ENCODE measurements around the gene SNAPC3.
"Not testable (repeated sequence)": the region's sequence is repeated elsewhere in the genome, so short reads cannot be mapped to it uniquely, and the experiment has no call there.

SNAPC3 gene

DNA sequence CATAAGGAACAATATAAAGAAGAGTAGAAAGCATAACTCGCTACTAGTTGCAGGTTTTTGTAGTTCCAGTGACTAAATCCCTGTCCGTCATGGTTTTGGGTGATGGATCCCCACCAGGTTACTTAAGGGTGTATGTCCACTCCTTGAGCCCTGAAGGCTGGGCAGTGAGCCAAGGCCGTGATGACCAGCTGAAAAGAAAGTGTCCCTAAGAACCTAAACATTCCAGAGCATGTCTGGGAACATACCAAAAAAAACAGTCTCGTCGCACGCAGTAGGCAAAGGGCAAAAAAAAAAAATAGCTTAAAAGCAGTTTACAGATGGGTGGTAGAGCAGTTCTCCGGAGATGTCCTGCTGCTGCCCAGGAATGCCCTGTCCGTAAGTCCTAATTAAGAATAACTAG, 21.4 kb upstream of the SNAPC3 start:
- DNase-seq (ENCODE audit: insufficient read length, low spot score) (no peak), FAIRE-seq (no peak)
- no peak for TF ChIP-seq POLR2A (IDR thresholded peaks at IDR 0.05; ENCODE audit: low read depth, low read length)

DNA sequence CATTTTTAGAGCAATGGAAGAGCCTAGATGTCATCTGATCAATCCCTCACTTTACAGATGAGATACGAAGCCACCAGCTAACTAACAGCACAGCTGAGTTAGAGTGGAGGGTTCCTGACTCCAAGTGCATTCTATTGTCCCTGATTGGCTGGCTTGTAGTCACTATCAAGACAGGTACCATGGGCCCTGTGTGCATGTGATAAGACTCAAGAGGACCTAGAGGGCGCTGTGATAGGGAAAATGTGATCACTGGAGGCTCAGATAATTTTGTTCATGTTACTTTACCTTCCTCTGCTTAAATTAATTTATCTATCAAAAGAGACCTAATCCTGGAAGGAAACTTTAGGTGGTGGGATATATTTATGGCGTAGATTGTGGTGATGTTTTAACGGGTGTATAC, 19.5 kb upstream of the SNAPC3 start:
- no peak for TF ChIP-seq POLR2A (IDR thresholded peaks at IDR 0.05; ENCODE audit: low read depth, low read length)
- FAIRE-seq (peak; percentile 73), DNase-seq (ENCODE audit: insufficient read length, low spot score) (peak; percentile 41)

DNA sequence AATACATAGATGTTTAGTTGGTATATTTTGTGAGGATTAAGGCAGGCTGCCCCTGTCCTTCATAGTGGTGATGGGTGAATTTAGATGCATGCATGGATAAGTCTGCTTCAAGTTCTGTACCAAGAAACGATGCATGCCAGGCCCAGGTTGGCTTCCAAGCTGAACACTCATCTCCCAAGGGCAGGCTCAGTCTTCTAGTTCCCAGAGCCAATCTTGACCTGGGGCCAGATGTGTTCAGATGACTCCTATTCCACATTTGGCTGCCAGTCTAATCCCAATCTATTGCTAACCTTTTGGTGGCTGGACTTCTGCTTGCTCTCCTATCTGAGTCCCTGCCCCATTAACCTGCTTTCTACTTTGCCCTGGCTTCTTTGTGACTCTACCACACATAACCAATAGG, 18.5 kb upstream of the SNAPC3 start:
- TF ChIP-seq POLR2A (IDR thresholded peaks at IDR 0.05; ENCODE audit: low read depth, low read length) = no peak
- DNase-seq (ENCODE audit: insufficient read length, low spot score) (no peak), FAIRE-seq (no peak)

DNA sequence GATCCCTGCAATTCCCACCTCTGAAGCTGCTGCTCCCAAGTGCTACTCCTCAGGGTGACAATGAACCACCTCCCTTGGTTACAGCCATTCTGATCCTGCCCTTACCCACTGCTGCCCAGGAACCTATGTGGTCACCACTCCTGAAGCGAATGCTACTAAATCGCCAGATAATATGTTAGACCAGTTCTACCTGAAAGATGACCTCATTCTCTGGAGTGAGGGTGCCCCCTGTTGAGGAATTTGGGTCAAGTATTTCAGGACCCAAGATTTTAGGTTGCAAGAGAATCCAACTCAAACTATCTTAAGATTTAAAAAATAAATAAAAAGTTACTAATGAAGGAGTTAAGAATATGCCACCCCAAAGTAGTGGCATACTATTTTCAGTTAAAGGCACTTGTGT, 5.8 kb upstream of the SNAPC3 start:
- TF ChIP-seq POLR2A (IDR thresholded peaks at IDR 0.05; ENCODE audit: low read depth, low read length) = no peak
- DNase-seq (ENCODE audit: insufficient read length, low spot score) = no peak
- FAIRE-seq = no peak

DNA sequence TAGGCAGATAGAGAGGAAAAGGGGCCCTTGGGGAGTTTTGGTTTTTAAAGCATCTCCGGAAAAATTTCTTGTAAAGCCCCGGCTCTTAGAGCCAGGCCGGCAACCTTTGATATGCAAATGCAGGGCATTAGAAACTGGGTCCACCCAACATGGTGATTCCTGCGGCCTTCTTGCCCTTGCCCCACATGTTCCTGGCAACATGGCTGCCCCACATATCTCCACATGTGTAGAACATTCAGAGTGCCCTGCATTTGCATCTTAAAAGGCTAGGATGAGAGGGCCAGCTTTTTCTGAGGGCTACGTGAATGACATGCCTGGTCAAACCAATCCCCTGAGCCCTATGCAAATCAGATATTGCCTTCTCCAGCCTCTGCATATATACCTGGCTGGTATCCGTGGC, 5.0 kb upstream of the SNAPC3 start:
- FAIRE-seq (no peak), DNase-seq (ENCODE audit: insufficient read length, low spot score) (no peak)
- no peak for TF ChIP-seq POLR2A (IDR thresholded peaks at IDR 0.05; ENCODE audit: low read depth, low read length)

DNA sequence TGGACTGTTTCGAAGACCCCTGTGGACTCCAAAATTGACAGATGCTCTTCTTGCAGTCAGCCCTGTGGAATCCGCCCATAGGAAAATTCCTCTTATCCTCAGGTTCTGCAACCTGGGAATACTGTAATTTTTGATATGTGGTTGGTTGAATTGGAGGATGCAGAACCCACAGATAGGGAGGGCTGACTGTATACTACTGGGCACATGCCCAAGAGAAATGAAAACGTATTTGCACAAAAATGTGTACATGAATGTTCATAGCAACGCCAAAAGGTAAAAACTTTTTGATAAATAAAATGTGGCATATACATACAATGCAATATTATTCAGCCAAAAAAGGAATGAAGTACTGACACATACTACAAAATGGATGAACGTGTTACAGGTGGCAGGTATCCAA, 1.9 kb upstream of the SNAPC3 start:
- DNase-seq (ENCODE audit: insufficient read length, low spot score) (no peak), FAIRE-seq (no peak)
- TF ChIP-seq POLR2A (IDR thresholded peaks at IDR 0.05; ENCODE audit: low read depth, low read length) = no peak

DNA sequence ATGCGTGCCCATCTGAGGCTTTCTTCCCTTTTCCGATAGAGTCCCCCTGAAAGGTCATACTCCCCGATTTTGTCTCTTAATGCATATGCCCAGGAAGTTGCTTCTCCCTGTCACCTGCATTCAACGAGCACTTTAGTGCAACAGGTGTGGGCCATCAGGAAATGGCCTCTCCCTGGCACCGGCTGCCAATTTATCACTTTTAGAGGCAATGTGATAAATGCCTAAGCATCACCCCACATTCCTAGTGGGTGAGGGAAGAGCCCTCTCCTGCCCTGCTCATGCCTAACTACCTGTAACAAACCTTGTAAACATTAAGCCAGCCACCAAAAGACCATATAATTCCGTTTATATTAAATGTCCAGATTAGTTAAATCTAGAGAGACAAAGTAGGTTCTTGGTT, 1.1 kb upstream of the SNAPC3 start:
- no peak for FAIRE-seq
- no peak for DNase-seq (ENCODE audit: insufficient read length, low spot score)
- TF ChIP-seq POLR2A (IDR thresholded peaks at IDR 0.05; ENCODE audit: low read depth, low read length) = no peak

DNA sequence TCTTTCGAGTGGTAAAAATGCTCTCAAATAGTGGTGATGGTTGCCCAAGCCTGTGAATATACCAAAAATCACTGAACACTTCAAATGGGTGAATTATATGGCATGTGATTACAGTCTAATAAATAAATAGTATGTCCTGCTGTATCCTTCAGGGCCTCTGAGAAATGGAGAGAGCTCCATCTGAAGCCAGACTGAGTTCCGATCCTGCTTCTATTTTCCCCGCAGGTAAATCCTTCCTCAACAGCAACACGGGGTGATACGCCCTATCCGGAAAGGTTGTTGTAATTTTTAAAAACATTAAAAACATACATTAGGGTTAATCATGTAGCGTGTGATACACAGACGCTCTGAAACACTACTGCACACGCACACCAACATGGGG, 695 bp upstream of the SNAPC3 start:
- no peak for TF ChIP-seq POLR2A (IDR thresholded peaks at IDR 0.05; ENCODE audit: low read depth, low read length)
- peak; percentile 41 for FAIRE-seq
- no peak for DNase-seq (ENCODE audit: insufficient read length, low spot score)

GRCh38 chr9:15423231-15423985, 732 bp downstream of the SNAPC3 start:
- peak; percentile 53 for FAIRE-seq
- no peak for DNase-seq (ENCODE audit: insufficient read length, low spot score)
- no peak for TF ChIP-seq POLR2A (IDR thresholded peaks at IDR 0.05; ENCODE audit: low read depth, low read length)

GRCh38 chr9:15426019-15426418, 3.3 kb downstream of the SNAPC3 start:
- no peak for DNase-seq (ENCODE audit: insufficient read length, low spot score)
- TF ChIP-seq POLR2A (IDR thresholded peaks at IDR 0.05; ENCODE audit: low read depth, low read length) = no peak
- no peak for FAIRE-seq

DNA sequence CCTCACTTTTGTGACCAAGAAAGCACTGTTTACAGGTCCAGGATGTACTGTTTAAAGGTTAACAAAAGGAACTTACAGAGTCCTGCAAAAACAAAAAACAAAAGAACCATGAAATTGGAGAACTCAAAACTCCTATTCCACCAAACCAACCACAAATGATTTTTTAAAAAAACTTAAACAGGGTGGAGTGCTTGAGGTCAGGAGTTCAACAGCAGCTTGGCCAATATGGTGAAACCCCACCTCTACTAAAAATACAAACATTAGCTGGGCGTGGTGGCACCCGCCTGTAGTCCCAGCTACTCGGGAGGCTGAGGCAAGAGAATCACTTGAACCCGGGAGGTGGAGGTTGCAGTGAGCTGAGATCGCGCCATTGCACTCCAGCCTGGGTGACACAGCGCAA, 5.0 kb downstream of the SNAPC3 start:
- DNase-seq (ENCODE audit: insufficient read length, low spot score); FAIRE-seq: not testable (repeated sequence)

- FAIRE-seq = no peak
- TF ChIP-seq POLR2A (IDR thresholded peaks at IDR 0.05; ENCODE audit: low read depth, low read length) = no peak
- no peak for DNase-seq (ENCODE audit: insufficient read length, low spot score)
These were observed 8.5 kb downstream of the SNAPC3 start for GRCh38 chr9:15430920-15431844.

DNA sequence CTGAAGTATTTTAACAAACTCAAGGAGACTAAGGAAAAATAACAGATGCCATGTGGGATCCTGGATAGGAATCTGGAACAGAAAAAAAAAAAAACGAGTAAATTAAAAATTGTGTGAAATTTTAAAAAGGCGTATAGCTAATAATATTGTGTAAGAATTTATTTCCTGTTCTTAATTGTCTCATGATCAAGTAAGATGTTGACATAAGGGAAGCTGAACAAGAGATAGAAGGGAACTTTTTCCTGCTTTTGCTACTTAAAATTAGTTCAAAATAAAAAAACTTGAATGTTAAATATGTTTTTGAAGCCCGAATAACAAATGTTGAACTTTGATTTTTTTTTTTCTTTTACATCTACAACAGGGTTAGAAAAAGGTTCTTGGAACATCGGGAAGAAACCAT, 10.5 kb downstream of the SNAPC3 start:
- no peak for DNase-seq (ENCODE audit: insufficient read length, low spot score)
- TF ChIP-seq POLR2A (IDR thresholded peaks at IDR 0.05; ENCODE audit: low read depth, low read length) = no peak
- FAIRE-seq = no peak

- FAIRE-seq = no peak
- no peak for DNase-seq (ENCODE audit: insufficient read length, low spot score)
- TF ChIP-seq POLR2A (IDR thresholded peaks at IDR 0.05; ENCODE audit: low read depth, low read length) = no peak
These were observed 11.0 kb downstream of the SNAPC3 start for GRCh38 chr9:15433661-15434060.

DNA sequence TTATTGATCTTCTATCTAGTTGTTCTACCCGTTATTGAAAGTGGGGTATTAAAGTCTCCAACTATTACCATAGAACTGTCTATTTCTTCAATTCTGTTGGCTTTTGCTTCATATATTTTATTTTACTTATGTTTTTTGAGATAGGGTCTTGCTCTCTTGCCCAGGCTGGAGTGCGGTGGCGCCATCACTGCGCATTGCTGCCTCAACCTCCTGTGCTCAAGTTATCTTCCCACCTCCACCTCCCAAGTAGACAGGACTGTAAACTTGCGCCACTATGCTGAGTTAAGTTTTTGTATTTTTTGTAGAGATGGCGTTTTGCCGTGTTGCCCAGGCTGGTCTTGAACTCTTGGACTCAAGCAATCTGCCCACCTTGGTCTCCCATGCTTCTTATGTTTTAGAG, 16.2 kb downstream of the SNAPC3 start:
- DNase-seq (ENCODE audit: insufficient read length, low spot score) (no peak), FAIRE-seq (no peak)
- TF ChIP-seq POLR2A (IDR thresholded peaks at IDR 0.05; ENCODE audit: low read depth, low read length) = no peak

- DNase-seq (ENCODE audit: insufficient read length, low spot score) = not testable (repeated sequence)
These were observed 19.2 kb downstream of the SNAPC3 start for GRCh38 chr9:15441841-15442240.

DNA sequence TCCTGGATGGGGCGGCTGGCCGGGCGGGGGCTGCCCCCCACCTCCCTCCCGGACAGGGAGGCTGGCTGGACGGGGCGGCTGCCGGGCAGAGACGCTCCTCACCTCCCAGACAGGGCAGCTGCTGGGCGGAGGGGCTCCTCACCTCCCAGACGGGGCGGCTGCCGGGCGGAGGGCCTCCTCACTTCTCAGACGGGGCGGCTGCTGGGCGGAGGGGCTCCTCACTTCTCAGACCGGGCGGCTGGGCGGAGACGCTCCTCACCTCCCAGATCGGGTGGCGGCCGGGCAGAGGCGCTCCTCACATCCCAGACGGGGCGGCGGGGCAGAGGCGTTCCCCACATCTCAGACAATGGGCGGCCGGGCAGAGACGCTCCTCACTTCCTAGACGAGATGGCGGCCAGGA, 19.6 kb downstream of the SNAPC3 start:
- not testable (repeated sequence) for DNase-seq (ENCODE audit: insufficient read length, low spot score); FAIRE-seq

More at GRCh38 chr9:15441841-15442240, 19.2 kb downstream of the SNAPC3 start:
- FAIRE-seq = not testable (repeated sequence)
